Bronchial epithelial cell (primary cell): Measurements from ENCODE around the gene SELENON. TPM values are rescaled to one million over a fixed set of nuclear protein-coding genes. Genes with fewer than 3 reads are reported as not detected.

Experiments
- DNase-seq: peaks from one replicate; pipeline ENCODE4 v3.0.0-alpha.2; 2010; ENCODE audit warnings: low read depth
- FAIRE-seq: peaks from 2 replicates; lab custom pipeline; 2011; peaks lifted over from hg19 to GRCh38; lab: Jason Lieb, UNC
- H3K27me3 ChIP-seq: 2 replicates; pipeline ENCODE4 v1.5.1; 2011; ENCODE audit warnings: low read length; ENCODE audit not compliant: control insufficient read depth, insufficient read depth
- H3K36me3 ChIP-seq: 2 replicates; pipeline ENCODE4 v1.5.1; 2011; ENCODE audit warnings: low read length; ENCODE audit not compliant: control insufficient read depth, insufficient read depth
- H3K4me3 ChIP-seq: 2 replicates; pipeline ENCODE4 v1.5.1; 2011; ENCODE audit warnings: mild to moderate bottlenecking, low read depth, low read length, control low read depth
- total RNA-seq: library from RNA; depleted of rRNA; stranded (reverse); fragments of >200 nt; gene quantifications from 2 replicates; pipeline ENCODE4 v1.2.1, GENCODE V29; 2014
- TF ChIP-seq, protein P1 (sequence below): IDR thresholded peaks from 2 replicates; pipeline ENCODE4 v1.5.1; 2011; ENCODE audit warnings: mild to moderate bottlenecking, moderate library complexity, low read length, control low read depth, inconsistent platforms; ENCODE audit not compliant: insufficient read depth, severe bottlenecking

SELENON gene
- total RNA-seq, 1 donor from 2014 or later: 3.4 TPM

DNA sequence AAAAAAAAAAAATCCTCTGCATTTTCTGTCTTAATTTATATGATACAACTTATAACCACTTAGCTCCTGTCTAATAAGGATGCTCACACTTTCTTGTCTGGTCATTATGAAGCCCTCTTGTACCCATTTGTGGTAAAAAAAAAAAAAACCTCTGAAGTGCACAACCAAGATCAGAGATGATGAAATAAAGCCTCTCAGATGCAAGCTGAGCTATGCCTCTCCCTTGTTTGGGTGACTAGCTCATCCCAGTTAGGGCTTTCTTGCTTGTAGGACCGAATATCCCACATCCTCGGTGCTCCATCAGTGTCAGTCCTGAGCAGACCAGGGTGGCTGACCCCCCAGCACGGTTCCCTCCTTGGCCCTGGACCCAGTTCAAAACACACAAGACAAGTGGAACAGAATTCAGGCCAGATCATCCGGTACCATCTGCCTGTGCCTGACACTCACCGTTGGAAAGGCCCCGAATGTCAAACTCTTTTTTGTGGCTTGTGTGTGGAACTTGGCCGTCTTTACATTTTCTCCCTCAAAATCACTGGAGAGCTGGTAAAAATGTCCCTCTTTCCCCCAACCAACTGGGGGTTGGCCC, 6.3 kb upstream of the SELENON start:
- no peaks in the 10 kb centered on the region for H3K36me3 ChIP-seq
- no peak overlapping the region for H3K4me3 ChIP-seq
- TF ChIP-seq, protein P1, sequence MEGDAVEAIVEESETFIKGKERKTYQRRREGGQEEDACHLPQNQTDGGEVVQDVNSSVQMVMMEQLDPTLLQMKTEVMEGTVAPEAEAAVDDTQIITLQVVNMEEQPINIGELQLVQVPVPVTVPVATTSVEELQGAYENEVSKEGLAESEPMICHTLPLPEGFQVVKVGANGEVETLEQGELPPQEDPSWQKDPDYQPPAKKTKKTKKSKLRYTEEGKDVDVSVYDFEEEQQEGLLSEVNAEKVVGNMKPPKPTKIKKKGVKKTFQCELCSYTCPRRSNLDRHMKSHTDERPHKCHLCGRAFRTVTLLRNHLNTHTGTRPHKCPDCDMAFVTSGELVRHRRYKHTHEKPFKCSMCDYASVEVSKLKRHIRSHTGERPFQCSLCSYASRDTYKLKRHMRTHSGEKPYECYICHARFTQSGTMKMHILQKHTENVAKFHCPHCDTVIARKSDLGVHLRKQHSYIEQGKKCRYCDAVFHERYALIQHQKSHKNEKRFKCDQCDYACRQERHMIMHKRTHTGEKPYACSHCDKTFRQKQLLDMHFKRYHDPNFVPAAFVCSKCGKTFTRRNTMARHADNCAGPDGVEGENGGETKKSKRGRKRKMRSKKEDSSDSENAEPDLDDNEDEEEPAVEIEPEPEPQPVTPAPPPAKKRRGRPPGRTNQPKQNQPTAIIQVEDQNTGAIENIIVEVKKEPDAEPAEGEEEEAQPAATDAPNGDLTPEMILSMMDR: no peak
- DNase-seq: no peak
- no peak for FAIRE-seq
- H3K27me3 ChIP-seq: peaks cover 4% of the 10 kb centered on the region

DNA sequence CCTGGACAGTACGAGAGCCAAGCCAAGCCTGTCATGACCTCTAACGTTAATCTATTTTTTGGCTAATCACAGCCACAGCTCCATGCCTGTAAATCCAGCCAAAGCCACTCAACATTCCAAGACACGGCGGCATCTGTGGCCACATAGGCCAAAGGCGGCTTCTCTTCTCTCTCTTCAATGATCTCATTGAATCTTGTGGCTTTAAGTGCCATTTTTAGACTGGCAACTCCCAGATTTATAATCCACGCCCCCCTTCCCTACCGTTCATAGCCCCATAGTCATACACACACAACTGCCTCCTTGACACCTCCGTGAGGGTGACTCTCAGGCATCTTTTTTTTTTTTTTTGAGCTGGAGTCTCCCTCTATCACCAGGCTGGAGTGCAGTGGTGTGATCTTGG, 5.7 kb upstream of the SELENON start:
- DNase-seq: no peak
- Histone ChIP-seq H3K4me3 (no peak overlapping the region), H3K27me3 (peaks cover 4% of the 10 kb centered on the region), H3K36me3 (no peaks in the 10 kb centered on the region)
- FAIRE-seq: no peak
- TF ChIP-seq, protein P1: no peak

DNA sequence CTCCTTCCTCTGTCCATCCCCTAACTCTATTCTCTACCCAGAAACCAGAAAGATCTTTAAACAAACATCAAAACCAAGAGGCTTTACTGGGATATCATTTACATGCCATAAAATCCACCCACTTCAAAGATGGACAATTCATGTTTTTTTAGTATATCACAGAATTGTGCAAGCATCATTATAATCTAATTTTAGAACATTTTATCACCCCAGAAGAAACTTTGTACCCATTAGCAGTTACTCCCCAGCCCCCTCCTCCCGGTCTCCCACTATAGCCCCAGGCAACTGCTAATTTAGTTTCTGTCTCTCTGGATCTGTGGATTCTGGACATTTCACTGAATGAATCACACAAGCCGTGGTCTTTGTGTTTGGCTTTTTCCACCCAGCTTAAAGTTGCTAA, 4.8 kb upstream of the SELENON start:
- TF ChIP-seq, protein P1: no peak
- Histone ChIP-seq H3K36me3 (no peaks in the 10 kb centered on the region), H3K4me3 (no peak overlapping the region), H3K27me3 (peaks cover 4% of the 10 kb centered on the region)
- FAIRE-seq (no peak), DNase-seq (no peak)

DNA sequence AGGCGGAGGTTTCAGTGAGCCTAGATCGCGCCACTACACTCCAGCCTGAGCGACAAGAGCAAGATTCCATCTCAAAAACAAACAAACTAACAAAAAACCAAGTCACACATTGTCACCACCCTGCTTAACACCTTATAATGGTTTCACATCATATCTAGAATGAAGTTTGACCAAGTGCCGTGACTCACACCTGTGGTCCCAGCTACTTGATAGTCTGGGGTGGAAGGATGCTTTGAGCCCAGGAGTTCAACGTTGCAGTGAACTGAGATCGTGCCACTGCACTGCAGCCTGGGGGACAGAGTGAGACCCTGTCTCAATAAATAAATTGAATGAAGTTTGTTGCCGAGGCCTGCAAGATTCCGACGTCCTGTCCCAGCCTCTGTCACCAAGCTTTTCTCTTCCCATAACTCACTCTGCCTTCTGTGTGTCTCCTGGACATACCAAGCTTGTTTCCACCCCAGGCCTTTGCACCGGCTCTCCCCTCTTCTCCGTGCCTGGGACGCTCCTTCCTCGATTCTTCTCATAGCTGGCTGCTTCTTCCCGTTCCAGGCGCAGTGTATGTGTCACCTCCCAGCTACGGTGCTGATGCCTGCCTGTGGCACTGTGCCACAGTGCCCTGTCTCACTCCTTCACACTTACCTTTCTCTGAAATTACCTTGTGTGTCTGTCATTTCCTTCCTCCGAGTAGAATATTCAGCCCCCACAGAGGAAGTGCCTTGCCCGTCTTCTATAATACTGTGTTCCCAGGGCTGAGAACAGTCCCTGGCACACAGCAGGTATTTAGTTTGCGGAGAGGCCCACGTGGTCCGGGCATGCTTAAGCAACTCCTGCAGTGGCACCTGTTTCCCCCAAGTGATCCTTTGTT, 3.8 kb upstream of the SELENON start:
- no peak overlapping the region for H3K4me3 ChIP-seq
- H3K36me3 ChIP-seq: no peaks in the 10 kb centered on the region
- H3K27me3 ChIP-seq: peaks cover 4% of the 10 kb centered on the region
- TF ChIP-seq, protein P1: no peak
- peak; percentile 68 for DNase-seq
- FAIRE-seq: peak; percentile 18

DNA sequence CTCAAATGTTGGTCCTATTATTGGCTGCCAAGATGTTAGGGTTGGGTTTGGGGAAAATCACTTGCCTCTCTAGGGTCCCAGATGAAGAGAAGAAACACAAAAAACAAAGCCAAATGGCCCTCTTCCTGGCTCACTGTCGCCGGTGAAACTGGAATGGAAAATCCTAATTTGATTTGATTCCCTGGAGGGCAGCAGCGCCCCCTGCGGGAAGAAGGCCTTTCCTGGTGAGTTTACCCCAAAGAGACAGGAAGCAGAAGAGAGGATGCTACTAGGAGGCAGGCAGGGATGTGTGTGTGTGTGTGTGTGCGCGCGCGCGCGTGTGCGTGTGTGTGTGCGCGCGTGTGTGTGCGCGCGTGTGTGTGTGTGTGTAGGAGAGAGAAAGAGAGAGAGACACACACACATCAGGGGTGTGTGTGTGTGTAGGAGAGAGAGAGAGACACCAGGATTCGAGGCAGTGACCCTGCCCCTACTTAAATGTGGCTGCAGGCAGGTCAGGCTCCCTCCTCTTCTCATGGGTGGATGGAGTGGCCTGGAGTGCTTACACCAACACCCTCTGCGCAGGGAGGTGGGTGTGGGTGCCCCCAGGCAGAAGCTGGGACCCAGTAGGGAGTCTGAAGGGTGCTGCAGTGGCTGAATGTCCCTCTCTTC, 3.1 kb upstream of the SELENON start:
- H3K4me3 ChIP-seq: no peak overlapping the region
- DNase-seq: peak; percentile 63
- FAIRE-seq: no peak
- peaks cover 1% of the 10 kb centered on the region for H3K27me3 ChIP-seq
- H3K36me3 ChIP-seq: no peaks in the 10 kb centered on the region
- TF ChIP-seq, protein P1: peak; percentile 90
